Natural killer cell (primary cell): Measurements from ENCODE around the gene NGEF. TPM values are rescaled to one million over a fixed set of nuclear protein-coding genes. Genes with fewer than 3 reads are reported as not detected.

Source experiments
- ATAC-seq, 3 donors: fragments of 150-1000 bp in 2 of 3; fragments of 200-7000 bp in 1 of 3; cut with Tn5 transposase; 1 replicate in 1 of 3; 2 replicates in 2 of 3; pipeline ENCODE4 v1.10.0; 2021; ENCODE audit warnings: mild to moderate bottlenecking in 2 of 3, moderate library complexity in 2 of 3
- DNase-seq, 2 donors: peaks; one replicate each; pipeline versions ENCODE4 v3.0.0 to v3.0.0-alpha.2; 2013 to 2021; ENCODE audit warnings: mixed read lengths in 1 of 2
- H3K27ac ChIP-seq: one replicate; pipeline ENCODE4 v1.5.1; 2013; ENCODE audit warnings: mild to moderate bottlenecking, low read length
- H3K27me3 ChIP-seq: one replicate; pipeline ENCODE4 v1.6.1; 2013; ENCODE audit warnings: low read length; ENCODE audit not compliant: control insufficient read depth, insufficient read depth
- H3K36me3 ChIP-seq: one replicate; pipeline ENCODE4 v1.6.1; 2013; ENCODE audit warnings: low read length; ENCODE audit not compliant: control insufficient read depth, insufficient read depth
- H3K4me1 ChIP-seq: one replicate; pipeline ENCODE4 v1.6.1; 2013; ENCODE audit warnings: low read length; ENCODE audit not compliant: control insufficient read depth, insufficient read depth
- H3K4me3 ChIP-seq: one replicate; pipeline ENCODE4 v1.5.1; 2013; ENCODE audit warnings: low read length
- H3K9me3 ChIP-seq: one replicate; pipeline ENCODE4 v1.6.1; 2013; ENCODE audit warnings: low read length; ENCODE audit not compliant: control insufficient read depth, insufficient read depth
- H3K27ac Mint-ChIP-seq, 2 donors: one replicate each; pipeline ENCODE4 v1.8.0; 2022; ENCODE audit warnings: mild to moderate bottlenecking in 2 of 2, mixed read lengths in 2 of 2, moderate library complexity in 1 of 2
- H3K27me3 Mint-ChIP-seq, 2 donors: one replicate each; pipeline ENCODE4 v1.8.0; 2022; ENCODE audit warnings: low read depth in 2 of 2, mixed read lengths in 2 of 2
- H3K36me3 Mint-ChIP-seq: one replicate; pipeline ENCODE4 v1.8.0; 2022; ENCODE audit warnings: mixed read lengths
- H3K4me1 Mint-ChIP-seq, 2 donors: one replicate each; pipeline ENCODE4 v1.8.0; 2022; ENCODE audit warnings: mixed read lengths in 2 of 2
- H3K4me3 Mint-ChIP-seq: one replicate; pipeline ENCODE4 v1.8.0; 2022; ENCODE audit warnings: mild to moderate bottlenecking, moderate library complexity, mixed read lengths
- H3K9me3 Mint-ChIP-seq, 2 donors: one replicate each; pipeline ENCODE4 v1.8.0; 2022; ENCODE audit warnings: mixed read lengths in 2 of 2
- CTCF ChIP-seq: fragments of 200-600 bp; IDR thresholded peaks from one replicate; pipeline ENCODE4 v1.8.0; 2022; ENCODE audit warnings: antibody characterized with exemption
- WGBS: methylation state at CpG from one replicate; pipeline ENCODE4 v1.1.7; 2013; ENCODE audit warnings: missing lambda C conversion rate; ENCODE audit not compliant: insufficient coverage; 5-methylcytosine and 5-hydroxymethylcytosine counted together
- intact Hi-C: fragments of 100-400 bp; cut with micrococcal nuclease; formaldehyde crosslinking; loops from one replicate; pipeline ENCODE4 v1.14.2; 2022
- total RNA-seq, 4 donors: library from RNA; stranded (reverse); fragments of 120-200 nt in 1 of 4; gene quantifications; one replicate each; pipeline versions ENCODE4 v1.2.3 to v1.2.4, GENCODE V29; 2013 to 2022

Gene NGEF
- total RNA-seq, 3 donors from 2014 or later (not counting 1 experiment from before 2014, with no cell fraction given): not detected

DNA sequence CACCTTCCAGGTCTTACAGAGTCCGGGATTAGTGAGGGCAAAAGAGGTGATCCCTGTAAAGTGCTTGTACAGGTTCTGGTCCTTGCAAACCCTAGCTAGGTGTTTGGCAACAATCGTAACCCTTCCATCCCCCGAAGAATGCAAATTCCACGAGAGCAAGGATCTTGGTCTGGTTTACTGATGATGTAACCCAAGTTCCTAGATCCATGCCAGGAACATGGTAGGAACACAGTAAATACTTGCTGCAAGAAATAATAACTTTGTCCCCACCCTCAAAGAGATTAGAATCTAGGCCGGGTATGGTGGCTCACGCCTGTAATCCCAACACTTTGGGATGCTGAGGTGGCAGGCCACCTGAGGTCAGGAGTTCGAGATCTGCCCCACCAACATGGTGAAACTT is 12.7 kb upstream of the NGEF start:
- no peak overlapping the region for H3K4me3 Mint-ChIP-seq
- Histone ChIP-seq H3K4me3 (no peak overlapping the region), H3K27me3 (no peaks in the 10 kb centered on the region), H3K4me1 (no peaks in the 10 kb centered on the region), H3K27ac (no peak overlapping the region), H3K36me3 (no peaks in the 10 kb centered on the region), H3K9me3 (no peaks in the 10 kb centered on the region)
- no peaks in the 10 kb centered on the region for H3K4me1 Mint-ChIP-seq
- 81% methylated on average over 7 of the region's 7 CpGs for WGBS
- TF ChIP-seq CTCF: no peak
- DNase-seq (no peak), ATAC-seq (no peak)
- intact Hi-C loops: loop anchor here (10.0 kb wide), 1 partner anchor 421 kb away; no protein-coding TSS in a partner anchor
- H3K27ac Mint-ChIP-seq: no peak overlapping the region
- no peaks in the 10 kb centered on the region for H3K27me3 Mint-ChIP-seq
- H3K9me3 Mint-ChIP-seq: no peaks in the 10 kb centered on the region
- H3K36me3 Mint-ChIP-seq: no peaks in the 10 kb centered on the region

DNA sequence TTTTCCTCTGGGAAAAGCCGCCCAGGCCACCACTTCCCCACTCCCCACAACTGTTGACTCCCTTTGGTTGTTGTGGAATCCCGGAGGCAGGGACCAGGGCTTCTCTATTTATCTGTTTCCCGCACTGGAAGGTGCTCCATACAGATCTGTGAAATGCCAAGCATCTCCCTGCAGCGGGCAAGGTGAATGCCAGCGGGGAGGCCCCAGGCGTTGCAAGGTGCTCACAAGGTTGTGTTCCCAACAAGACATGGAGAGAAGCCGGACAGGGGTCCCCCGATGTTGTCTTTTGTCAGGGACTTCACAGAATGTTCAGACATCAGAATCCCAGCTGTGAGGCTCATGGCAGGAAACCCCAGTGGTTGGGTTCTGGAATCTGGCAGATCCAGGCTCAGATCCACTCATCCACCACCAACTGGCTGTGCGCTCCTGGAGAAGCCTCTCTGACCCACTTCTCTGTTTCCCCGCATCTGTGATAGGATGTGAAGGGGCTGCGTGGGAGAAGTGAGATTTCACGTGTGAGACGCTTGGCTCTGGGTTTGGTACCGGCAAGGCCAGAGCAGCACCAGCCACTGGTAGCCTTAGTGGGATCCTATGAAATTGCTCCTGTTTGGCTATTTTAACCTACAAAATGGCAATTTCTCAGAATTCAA is 10.8 kb upstream of the NGEF start:
- H3K27me3 Mint-ChIP-seq: no peaks in the 10 kb centered on the region
- intact Hi-C loops: loop anchor here (10.0 kb wide), 1 partner anchor 419 kb away; no protein-coding TSS in a partner anchor
- Histone ChIP-seq H3K27me3 (no peaks in the 10 kb centered on the region), H3K36me3 (no peaks in the 10 kb centered on the region), H3K4me1 (no peaks in the 10 kb centered on the region), H3K27ac (no peak overlapping the region), H3K4me3 (no peak overlapping the region), H3K9me3 (no peaks in the 10 kb centered on the region)
- WGBS: 94% methylated on average over 14 of the region's 14 CpGs
- no peak overlapping the region for H3K4me3 Mint-ChIP-seq
- DNase-seq: no peak
- no peak for TF ChIP-seq CTCF
- no peaks in the 10 kb centered on the region for H3K9me3 Mint-ChIP-seq
- no peaks in the 10 kb centered on the region for H3K36me3 Mint-ChIP-seq
- no peak for ATAC-seq
- no peak overlapping the region for H3K27ac Mint-ChIP-seq
- no peaks in the 10 kb centered on the region for H3K4me1 Mint-ChIP-seq

GRCh38 chr2:233023007-233023760 is 10.1 kb upstream of the NGEF start:
- Mint-ChIP-seq H3K4me1 (no peaks in the 10 kb centered on the region), H3K36me3 (no peaks in the 10 kb centered on the region), H3K4me3 (no peak overlapping the region), H3K27me3 (no peaks in the 10 kb centered on the region), H3K9me3 (no peaks in the 10 kb centered on the region), H3K27ac (no peak overlapping the region)
- TF ChIP-seq CTCF: no peak
- ATAC-seq (no peak), DNase-seq (no peak)
- Histone ChIP-seq H3K4me1 (no peaks in the 10 kb centered on the region), H3K27ac (no peak overlapping the region), H3K36me3 (no peaks in the 10 kb centered on the region), H3K9me3 (no peaks in the 10 kb centered on the region), H3K27me3 (no peaks in the 10 kb centered on the region), H3K4me3 (no peak overlapping the region)
- intact Hi-C loops: loop anchor here (10.0 kb wide), 1 partner anchor 418 kb away; no protein-coding TSS in a partner anchor
- WGBS: 95% methylated on average over 18 of the region's 18 CpGs
